HCT116 (cell line): ENCODE results near the gene LRRC9. TPM values are rescaled to one million over a fixed set of nuclear protein-coding genes. Genes with fewer than 3 reads are reported as not detected.

Source experiments
- ATAC-seq: fragments of 200-7000 bp; cut with Tn5 transposase; 2 replicates; pipeline ENCODE4 v1.9.1; 2020; ENCODE audit warnings: mild to moderate bottlenecking, moderate library complexity
- BruUV-seq: library from RNA; stranded (reverse); fragments of 400-500 nt; replicated peaks from 2 replicates; lab custom pipeline; 2021; lab: Mats Ljungman, UMichigan
- CTCF ChIA-PET: fragments of 300-600 bp; sonication (Branson Sonifier 250); formaldehyde crosslinking; loops from one replicate; lab custom pipeline; 2021; ENCODE audit warnings: antibody characterized with exemption; lab: Charles Lee
- POLR2A ChIA-PET: fragments of 300-600, 350-600 bp; sonication (Branson Sonifier 250); formaldehyde crosslinking; loops from one replicate; lab custom pipeline; 2021; ENCODE audit warnings: antibody characterized with exemption; lab: Charles Lee
- RAD21 ChIA-PET, 2 experiments: fragments of 300-600 bp; sonication (Branson Sonifier 250); formaldehyde crosslinking; loops; one replicate each; lab custom pipeline; 2023; ENCODE audit warnings: low total read pairs in 2 of 2; ENCODE audit not compliant: uncharacterized antibody in 2 of 2, unreplicated experiment in 2 of 2, low non-redundant PET in 1 of 2; lab: Charles Lee
- DNase-seq: peaks from one replicate; pipeline ENCODE4 v3.0.0-alpha.2; 2010; ENCODE audit warnings: low read depth, low spot score
- H2AFZ ChIP-seq: fragments of 200-600 bp; shearing (Covaris generic), sonication (generic); 2 replicates; pipeline ENCODE4 v1.6.1; 2017; ENCODE audit warnings: low read depth, mixed run types, mixed read lengths, antibody characterized with exemption, low read length; ENCODE audit not compliant: poor library complexity, severe bottlenecking
- H3K27ac ChIP-seq: 2 replicates; pipeline ENCODE4 v1.5.1; 2012; ENCODE audit warnings: low read depth, low read length
- H3K27me3 ChIP-seq: fragments of 200-600 bp; sonication (generic); 2 replicates; pipeline ENCODE4 v1.6.1; 2016; ENCODE audit warnings: mixed run types, low read length, mixed read lengths; ENCODE audit not compliant: insufficient read depth
- H3K36me3 ChIP-seq, 2 experiments: fragments of 200-500 bp in 1 of 2; fragments of 200-600 bp in 1 of 2; sonication (Bioruptor generic) in 1 of 2; sonication (generic) in 1 of 2; 2 replicates each; pipeline versions ENCODE4 v1.5.1 to v1.6.1; 2014 to 2016; ENCODE audit warnings: low read length in 2 of 2, inconsistent platforms in 1 of 2, mixed read lengths in 1 of 2, mixed run types in 1 of 2; ENCODE audit not compliant: insufficient read depth in 2 of 2, control insufficient read depth in 1 of 2
- H3K4me1 ChIP-seq, 2 experiments: fragments of 200-600 bp in 1 of 2; sonication (generic) in 1 of 2; 2 replicates each; pipeline versions ENCODE4 v1.5.1 to v1.6.1; 2012 to 2017; ENCODE audit warnings: low read length in 2 of 2, inconsistent platforms in 1 of 2, mild to moderate bottlenecking in 1 of 2, mixed read lengths in 1 of 2, mixed run types in 1 of 2, moderate library complexity in 1 of 2; ENCODE audit not compliant: insufficient read depth in 2 of 2, control insufficient read depth in 1 of 2
- H3K4me2 ChIP-seq: fragments of 200-600 bp; sonication (generic); 2 replicates; pipeline ENCODE4 v1.6.1; 2017; ENCODE audit warnings: mixed run types, low read length, mixed read lengths
- H3K4me3 ChIP-seq, 2 experiments: fragments of 200-600 bp in 1 of 2; sonication (generic) in 1 of 2; replicated peaks in 1 of 2; 2 replicates each; pipeline ENCODE4 v1.5.1; 2011 to 2016; ENCODE audit warnings: low read length in 2 of 2, control low read depth in 1 of 2, low read depth in 1 of 2, mild to moderate bottlenecking in 1 of 2, mixed read lengths in 1 of 2, mixed run types in 1 of 2
- H3K79me2 ChIP-seq: fragments of 200-600 bp; sonication (generic); 2 replicates; pipeline ENCODE4 v1.6.1; 2017; ENCODE audit warnings: mild to moderate bottlenecking, mixed run types, low read length, moderate library complexity, mixed read lengths; ENCODE audit not compliant: insufficient read depth
- H3K9ac ChIP-seq: fragments of 200-600 bp; sonication (generic); 2 replicates; pipeline ENCODE4 v1.6.1; 2016; ENCODE audit warnings: low read length, mixed read lengths
- H3K9me2 ChIP-seq: fragments of 200-600 bp; sonication (generic), shearing (Covaris generic); 2 replicates; pipeline ENCODE4 v1.6.1; 2017; ENCODE audit warnings: mixed run types, mild to moderate bottlenecking, moderate library complexity; ENCODE audit not compliant: insufficient read depth
- H3K9me3 ChIP-seq, 2 experiments: fragments of 200-500 bp in 1 of 2; fragments of 200-600 bp in 1 of 2; sonication (Bioruptor generic) in 1 of 2; sonication (generic) in 1 of 2; 2 replicates each; pipeline ENCODE4 v1.6.1; 2014 to 2017; ENCODE audit warnings: low read length in 2 of 2, mixed read lengths in 2 of 2, inconsistent platforms in 1 of 2, low read depth in 1 of 2, mild to moderate bottlenecking in 1 of 2, mixed run types in 1 of 2, moderate library complexity in 1 of 2; ENCODE audit not compliant: control insufficient read depth in 1 of 2, insufficient read depth in 1 of 2
- H4K20me1 ChIP-seq: fragments of 200-600 bp; sonication (generic), shearing (Covaris generic); 2 replicates; pipeline ENCODE4 v1.6.1; 2017; ENCODE audit warnings: mixed run types, mild to moderate bottlenecking, moderate library complexity; ENCODE audit not compliant: insufficient read depth
- CTCF ChIP-seq, 3 experiments: fragments of 200-600 bp in 1 of 3; sonication (generic) in 1 of 3; IDR thresholded peaks in 2 of 3; conservative IDR thresholded peaks in 1 of 3; 2 replicates each; pipeline ENCODE4 v1.5.1; 2012 to 2017; ENCODE audit warnings: low read depth in 2 of 3, low read length in 2 of 3, antibody characterized with exemption in 1 of 3, borderline replicate concordance in 1 of 3, control low read depth in 1 of 3, mild to moderate bottlenecking in 1 of 3, mixed read lengths in 1 of 3, mixed run types in 1 of 3, moderate library complexity in 1 of 3; ENCODE audit not compliant: insufficient read depth in 1 of 3
- ELF1 ChIP-seq: IDR thresholded peaks from 2 replicates; pipeline ENCODE4 v1.6.1; 2012; ENCODE audit warnings: low read depth, borderline replicate concordance
- FOSL1 ChIP-seq: IDR thresholded peaks from 2 replicates; pipeline ENCODE4 v1.6.1; 2012; ENCODE audit warnings: low read depth
- JUND ChIP-seq: IDR thresholded peaks from 2 replicates; pipeline ENCODE4 v1.6.1; 2012
- POLR2A ChIP-seq: IDR thresholded peaks from 2 replicates; pipeline ENCODE4 v1.7.0; 2011; ENCODE audit warnings: borderline replicate concordance; ENCODE audit not compliant: insufficient read depth, insufficient read length; ENCODE audit errors: extremely low read depth
- POLR2AphosphoS5 ChIP-seq: IDR thresholded peaks from 2 replicates; pipeline ENCODE4 v1.6.1; 2011; ENCODE audit warnings: mild to moderate bottlenecking, low read depth, low read length, moderate library complexity
- RAD21 ChIP-seq: IDR thresholded peaks from 2 replicates; pipeline ENCODE4 v1.6.1; 2012; ENCODE audit warnings: low read depth, mild to moderate bottlenecking
- SIN3A ChIP-seq: IDR thresholded peaks from 2 replicates; pipeline ENCODE4 v1.6.1; 2012; ENCODE audit warnings: low read depth
- SP1 ChIP-seq: IDR thresholded peaks from 2 replicates; pipeline ENCODE4 v1.6.1; 2012; ENCODE audit warnings: low read depth
- SRF ChIP-seq: IDR thresholded peaks from 2 replicates; pipeline ENCODE4 v1.6.1; 2012; ENCODE audit warnings: low read depth
- YY1 ChIP-seq: IDR thresholded peaks from 2 replicates; pipeline ENCODE4 v1.6.1; 2011; ENCODE audit warnings: low read length, low read depth, moderate library complexity, mild to moderate bottlenecking; ENCODE audit not compliant: insufficient replicate concordance; ENCODE audit errors: extremely low read depth
- intact Hi-C: fragments of 100-400 bp; cut with micrococcal nuclease; formaldehyde crosslinking; loops from 2 replicates; pipeline ENCODE4 v1.10.0; 2022
- total RNA-seq: library from RNA; stranded (reverse); gene quantifications from one replicate; pipeline ENCODE4 v1.2.1, GENCODE V29; 2021; ENCODE audit not compliant: unreplicated experiment
- TF ChIP-seq, protein P1 (sequence below): IDR thresholded peaks from 2 replicates; pipeline ENCODE4 v1.6.1; 2012

The LRRC9 gene
- total RNA-seq, 1 experiment from 2014 or later: not detected

DNA sequence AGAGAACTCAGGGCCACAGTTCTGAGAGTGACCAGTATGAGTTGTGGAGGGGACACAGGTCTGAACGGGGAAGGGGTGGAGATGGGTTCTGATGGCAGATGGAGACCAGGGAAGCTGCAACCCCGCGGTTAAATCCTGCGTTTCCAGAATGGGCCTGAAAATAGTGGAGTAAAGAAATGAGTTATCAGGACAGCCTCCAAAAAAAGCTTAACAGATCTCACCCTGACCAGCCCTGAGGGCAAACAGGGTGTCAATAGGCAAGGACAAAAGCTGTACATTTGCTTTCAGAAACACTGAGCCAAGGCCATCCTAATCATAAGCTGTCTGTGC, 48.8 kb upstream of the LRRC9 start:
- Histone ChIP-seq H4K20me1 (no peaks in the 10 kb centered on the region), H3K9me3 (no peaks in the 10 kb centered on the region), H3K27me3 (peaks cover 7% of the 10 kb centered on the region; the same call in 1 of the 2 replicates), H3K27ac (no peak overlapping the region), H3K4me2 (peak overlapping the region; percentile 64), H2AFZ (peak overlapping the region; percentile 54), H3K79me2 (no peaks in the 10 kb centered on the region), H3K9me2 (no peaks in the 10 kb centered on the region), H3K4me3 (peak overlapping the region; percentile 19 to 41), H3K9ac (no peak overlapping the region), H3K36me3 (no peaks in the 10 kb centered on the region), H3K4me1 (no peaks in the 10 kb centered on the region)
- DNase-seq (no peak), ATAC-seq (peak; percentile 27)
- CTCF ChIA-PET: no interaction called here
- no TSS peak for BruUV-seq
- RAD21 ChIA-PET: no interaction called here
- intact Hi-C loops: no loop called here
- no peak for TF ChIP-seq ELF1
- no peak for TF ChIP-seq SIN3A
- no peak for TF ChIP-seq SRF
- no peak for TF ChIP-seq CTCF (IDR thresholded peaks at IDR 0.05 in 2 of 3, conservative IDR thresholded peaks at IDR 0.05 in 1 of 3; ENCODE audit: borderline replicate concordance in 1 of 3, insufficient read depth in 1 of 3, low read depth in 2 of 3, low read length in 2 of 3)
- TF ChIP-seq SP1: no peak
- TF ChIP-seq JUND: no peak
- TF ChIP-seq, protein P1, sequence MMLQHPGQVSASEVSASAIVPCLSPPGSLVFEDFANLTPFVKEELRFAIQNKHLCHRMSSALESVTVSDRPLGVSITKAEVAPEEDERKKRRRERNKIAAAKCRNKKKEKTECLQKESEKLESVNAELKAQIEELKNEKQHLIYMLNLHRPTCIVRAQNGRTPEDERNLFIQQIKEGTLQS: no peak
- no peak for TF ChIP-seq POLR2A
- no peak for TF ChIP-seq FOSL1
- no peak for TF ChIP-seq YY1
- no peak for TF ChIP-seq POLR2AphosphoS5
- TF ChIP-seq RAD21: no peak
- POLR2A ChIA-PET: no interaction called here
